HG03457 (cell line): ENCODE measurements around the gene LMO3.
A peak's percentile ranks its signal among the peaks of the same experiment; 100 is the strongest.

Experiments used
- ATAC-seq: cut with Tn5 transposase; IDR thresholded peaks from one replicate; pipeline ENCODE4 v1.9.1; 2021; ENCODE audit warnings: moderate number of reproducible peaks; ENCODE audit not compliant: unreplicated experiment

The LMO3 gene

DNA sequence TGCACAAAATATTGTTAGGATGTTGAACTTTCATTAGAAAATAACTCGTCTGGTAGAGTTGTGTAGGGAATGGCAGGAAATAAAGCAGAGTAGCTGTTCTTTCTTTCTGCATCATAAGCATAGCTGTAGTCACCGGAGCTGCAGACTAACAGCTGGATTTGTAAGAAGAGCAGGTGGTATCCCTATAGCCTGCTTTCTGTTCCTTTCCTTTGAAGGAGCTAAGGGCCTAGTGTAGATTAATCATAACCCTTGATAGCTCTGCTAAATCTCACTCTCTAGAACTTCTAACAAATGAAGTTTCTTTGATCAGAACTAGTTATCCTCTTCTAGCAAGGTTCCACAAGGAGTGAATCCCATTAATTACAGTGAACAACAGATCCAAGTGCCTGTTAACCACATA lies 3.5 kb downstream of the LMO3 start:
- no peak for ATAC-seq

DNA sequence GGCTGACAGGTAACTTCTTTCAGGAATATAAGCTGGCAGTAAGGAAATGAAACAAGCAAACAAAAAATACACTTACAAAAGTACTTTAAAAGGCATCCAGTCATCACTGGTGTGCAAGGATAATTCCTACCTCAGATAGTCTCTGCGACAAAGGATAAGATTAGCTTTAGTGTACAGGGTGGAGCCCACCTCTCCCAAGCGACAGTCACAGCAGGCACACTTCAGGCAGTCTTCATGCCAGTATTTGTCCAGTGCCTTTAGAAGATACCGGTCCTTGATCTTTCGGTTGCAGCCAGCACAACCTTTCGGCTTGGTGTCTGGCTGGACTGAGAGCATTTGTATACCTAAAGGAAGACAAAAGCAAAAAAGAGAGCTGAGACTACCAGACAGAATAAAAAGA lies 5.4 kb downstream of the LMO3 start:
- no peak for ATAC-seq

- ATAC-seq, result no peak
Observed at GRCh38 chr12:16599081-16599480, 6.9 kb downstream of the LMO3 start.

- ATAC-seq, result no peak
Observed at GRCh38 chr12:16594797-16595196, 11.2 kb downstream of the LMO3 start.

DNA sequence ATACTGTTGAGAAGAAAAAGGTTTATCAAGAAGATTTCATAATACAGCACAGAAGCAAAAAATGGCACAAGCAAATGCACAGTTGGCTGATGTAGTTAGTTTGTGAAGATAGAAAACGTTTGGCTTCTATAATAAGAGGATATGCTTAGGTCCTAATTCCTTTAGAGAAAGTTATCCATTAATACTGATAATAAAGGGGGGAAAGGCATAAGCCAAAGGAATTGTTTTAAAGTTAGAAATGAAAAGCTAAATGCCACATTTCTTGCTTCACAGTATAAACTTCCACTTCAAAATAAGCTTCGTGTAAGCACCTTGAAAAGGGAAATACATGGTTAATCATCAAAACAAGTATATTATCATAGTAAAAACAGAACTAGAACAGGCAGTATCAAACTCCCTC lies 12.4 kb downstream of the LMO3 start:
- ATAC-seq, result no peak

- no peak for ATAC-seq
Observed at GRCh38 chr12:16590645-16591044, 15.3 kb downstream of the LMO3 start.

DNA sequence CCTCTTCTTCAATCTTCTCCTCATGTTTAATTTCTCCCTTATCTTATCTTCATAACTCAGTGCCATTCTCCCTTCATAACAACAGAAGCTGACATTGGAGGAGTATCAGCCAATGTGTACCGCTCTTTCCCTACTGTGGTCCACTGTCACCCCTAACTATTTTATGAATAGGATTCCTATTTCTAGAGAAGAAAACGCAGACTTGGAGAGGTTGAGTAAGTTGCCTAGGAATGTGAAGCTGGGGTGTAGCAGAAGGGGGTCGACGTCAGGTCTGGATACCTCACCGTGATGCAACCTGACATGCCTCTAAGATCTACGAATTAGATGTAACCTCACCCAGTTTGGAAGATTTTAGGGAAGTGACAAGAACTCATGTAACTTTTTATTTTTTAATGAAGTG lies 17.1 kb downstream of the LMO3 start:
- no peak for ATAC-seq

DNA sequence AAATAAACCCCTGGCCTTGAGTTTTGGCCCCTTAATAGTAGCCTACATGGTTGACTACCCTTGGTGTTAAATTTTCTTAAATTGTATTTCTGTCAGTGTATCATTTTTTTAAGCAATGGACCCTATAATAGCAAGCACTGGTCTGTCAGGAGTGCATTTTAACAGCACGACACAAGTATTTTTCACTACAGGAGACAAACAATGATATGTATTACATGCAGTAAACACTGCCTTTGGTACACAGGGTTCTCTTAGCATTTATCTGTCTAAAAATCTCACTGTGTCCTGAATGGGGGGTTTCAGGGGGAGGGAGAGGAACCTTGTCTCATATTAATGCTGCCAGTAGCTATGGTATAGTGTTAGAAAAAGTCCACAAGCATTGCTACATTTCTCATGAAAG lies 18.4 kb downstream of the LMO3 start:
- ATAC-seq, result no peak

- no peak for ATAC-seq
Observed at GRCh38 chr12:16587110-16587453, 18.9 kb downstream of the LMO3 start.

GRCh38 chr12:16586350-16587109 lies 19.4 kb downstream of the LMO3 start:
- ATAC-seq, result no peak

GRCh38 chr12:16585781-16586180 lies 20.2 kb downstream of the LMO3 start:
- no peak for ATAC-seq

- ATAC-seq, result no peak
Observed at GRCh38 chr12:16583969-16584745, 21.8 kb downstream of the LMO3 start.

GRCh38 chr12:16581416-16581815 lies 24.5 kb downstream of the LMO3 start:
- ATAC-seq, result no peak

- no peak for ATAC-seq
Observed at GRCh38 chr12:16579041-16579440, 26.9 kb downstream of the LMO3 start.

DNA sequence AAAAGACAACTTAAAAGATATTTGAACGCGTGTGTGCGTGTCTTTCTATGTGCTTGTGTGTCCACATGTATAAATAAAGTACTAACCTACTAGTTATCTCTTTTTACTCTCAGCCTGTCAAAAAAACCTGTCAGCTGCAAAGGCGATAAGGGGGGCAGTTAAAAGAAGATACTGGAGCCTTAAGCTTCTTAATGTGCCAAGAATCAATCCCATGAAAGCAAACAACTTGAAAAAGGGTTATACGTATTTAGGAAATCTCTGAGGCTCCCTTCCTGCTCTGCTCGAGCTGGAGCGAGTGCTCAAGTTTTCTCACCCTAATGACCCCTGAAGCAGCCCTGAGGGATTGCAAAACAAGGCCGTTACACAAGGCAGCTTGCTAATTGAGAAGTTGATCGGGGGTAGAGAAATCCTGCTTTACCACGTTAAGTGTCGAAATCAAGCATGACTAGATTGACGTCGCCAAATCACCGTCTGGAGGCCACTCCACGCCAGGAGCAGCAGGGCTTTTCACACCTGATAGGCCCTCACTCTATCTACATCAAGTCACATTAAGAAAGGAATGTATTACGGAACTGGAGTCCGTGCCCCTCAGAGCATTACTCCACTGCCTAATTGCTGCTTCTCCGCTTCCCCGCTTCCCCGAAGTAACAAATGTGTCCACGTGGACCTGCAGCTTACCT lies 32.4 kb downstream of the LMO3 start:
- no peak for ATAC-seq

DNA sequence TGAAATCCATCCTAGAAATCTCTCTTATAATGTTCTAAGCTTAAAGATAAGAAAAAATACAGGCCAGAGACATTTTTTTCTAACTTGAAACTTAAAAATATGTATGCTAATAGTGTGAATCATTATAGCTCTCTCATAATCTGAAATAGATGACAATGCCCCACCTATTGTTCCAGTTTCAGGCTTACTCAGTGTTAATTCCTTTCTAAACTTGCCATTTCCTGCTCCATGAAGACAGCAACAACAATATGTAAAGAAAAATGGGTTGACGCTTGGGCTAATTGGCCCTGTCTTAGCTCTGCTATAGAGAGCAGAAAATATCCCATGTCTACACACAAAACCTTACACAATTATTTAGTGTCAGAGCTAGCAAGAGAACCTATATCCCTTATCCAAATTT lies 37.1 kb downstream of the LMO3 start:
- peak; percentile 79 for ATAC-seq

- ATAC-seq, result no peak
Observed at GRCh38 chr12:16564675-16565074, 41.3 kb downstream of the LMO3 start.

GRCh38 chr12:16563504-16563903 lies 42.5 kb downstream of the LMO3 start:
- no peak for ATAC-seq

DNA sequence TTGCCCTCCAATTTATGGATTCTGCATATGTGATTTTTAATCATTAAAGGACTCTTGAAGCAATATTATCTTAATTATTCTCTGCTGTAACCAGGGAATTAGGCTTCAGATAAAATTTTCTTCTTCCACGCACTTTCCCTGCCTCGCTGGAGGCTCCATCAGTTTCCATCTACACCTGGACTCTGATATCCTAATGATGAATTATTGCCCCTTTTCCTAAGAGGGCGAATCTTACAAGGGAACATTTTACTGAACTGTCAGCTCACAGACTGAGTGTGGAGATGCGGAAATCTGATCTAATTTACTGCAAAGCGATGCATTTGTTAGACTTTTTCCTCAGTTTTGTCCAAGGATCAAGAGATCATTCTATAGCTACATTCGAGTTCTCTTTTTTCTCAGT lies 43.0 kb downstream of the LMO3 start:
- no peak for ATAC-seq

GRCh38 chr12:16562435-16562834 lies 43.5 kb downstream of the LMO3 start:
- ATAC-seq, result no peak

DNA sequence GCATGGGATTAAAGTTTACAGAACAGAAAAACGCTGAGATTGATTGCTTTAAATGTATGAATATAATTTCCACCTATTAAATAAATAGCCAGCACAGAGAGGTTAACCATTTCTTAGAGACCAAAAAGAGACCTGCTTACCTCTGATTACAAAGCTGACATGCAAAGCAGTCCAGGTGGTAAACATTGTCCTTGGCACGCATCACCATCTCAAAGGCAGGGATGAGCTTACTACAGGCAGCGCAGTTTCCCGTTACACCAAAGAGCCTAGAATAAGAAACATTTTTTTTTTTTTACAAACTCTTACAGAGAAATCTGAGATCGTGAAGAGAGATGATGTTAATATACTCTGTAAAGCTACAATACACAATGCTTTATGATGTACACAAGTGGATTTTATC lies 45.7 kb downstream of the LMO3 start:
- ATAC-seq, result no peak

DNA sequence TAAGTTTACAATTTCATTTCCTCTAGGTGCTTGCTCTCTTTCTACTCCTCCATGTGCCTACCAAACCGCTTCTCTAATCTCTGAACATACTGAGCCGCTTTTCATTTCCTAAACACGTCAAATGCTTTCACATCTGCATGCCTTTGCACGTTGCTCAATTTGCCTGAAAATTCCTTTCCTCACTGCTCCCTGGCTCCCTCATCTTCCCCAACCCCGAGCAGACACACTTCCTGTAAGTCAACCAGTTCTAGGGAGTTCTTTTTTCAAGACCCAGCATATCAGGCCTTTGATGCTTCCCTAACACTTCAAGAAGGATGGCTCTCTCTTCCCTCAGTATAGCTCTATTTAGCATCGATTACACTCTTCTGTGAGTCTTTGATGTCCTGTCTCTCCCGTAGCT lies 50.3 kb downstream of the LMO3 start:
- ATAC-seq, result no peak
